Measurements from ENCODE around the gene MUC5B. TPM values are rescaled to one million over a fixed set of nuclear protein-coding genes. Genes with fewer than 3 reads are reported as not detected.
"Not testable (repeated sequence)": the region's sequence is repeated elsewhere in the genome, so short reads cannot be mapped to it uniquely, and the experiment has no call there.

The MUC5B gene
- total RNA-seq, 2 donors from 2014 or later, result not detected

GRCh38 chr11:1259561-1259960 lies 36.7 kb downstream of the MUC5B start:
- Mint-ChIP-seq H3K9me3 (peaks cover 2 to 3% of the 10 kb centered on the region in 2 donors), H3K27ac (peak overlapping the region in 1 of 2 donors; percentile 7), H3K36me3 (peaks cover 3 to 4% of the 10 kb centered on the region in 2 donors)
- no peak for ATAC-seq
- no peak for DNase-seq (ENCODE audit: low spot score in 2 of 2)

GRCh38 chr11:1260023-1260501 lies 37.2 kb downstream of the MUC5B start:
- ATAC-seq (peak in 1 of 2 donors; percentile 64), DNase-seq (ENCODE audit: low spot score in 2 of 2) (peak in 1 of 2 donors; percentile 58)
- Mint-ChIP-seq H3K9me3 (peaks cover 4 to 8% of the 10 kb centered on the region in 2 donors), H3K27ac (no peak overlapping the region), H3K36me3 (peaks cover 5 to 9% of the 10 kb centered on the region in 2 donors)

- Mint-ChIP-seq H3K9me3 (peaks cover 4 to 12% of the 10 kb centered on the region in 2 donors), H3K36me3 (peaks cover 5 to 11% of the 10 kb centered on the region in 2 donors), H3K27ac (no peak overlapping the region)
- ATAC-seq (no peak), DNase-seq (ENCODE audit: low spot score in 2 of 2) (no peak)
These were observed 37.8 kb downstream of the MUC5B start for GRCh38 chr11:1260620-1261019.

GRCh38 chr11:1261241-1262071 lies 38.6 kb downstream of the MUC5B start:
- peak overlapping the region in 1 of 2 donors; percentile 94 for H3K27ac Mint-ChIP-seq
- ATAC-seq (no peak), DNase-seq (ENCODE audit: low spot score in 2 of 2) (no peak)
- peaks cover 5 to 15% of the 10 kb centered on the region in 2 donors for H3K36me3 Mint-ChIP-seq
- peaks cover 4 to 13% of the 10 kb centered on the region in 2 donors for H3K9me3 Mint-ChIP-seq

GRCh38 chr11:1262172-1263006 lies 39.5 kb downstream of the MUC5B start:
- peak; percentile 90 to 92 for ATAC-seq
- DNase-seq (ENCODE audit: low spot score in 2 of 2), result peak; percentile 86 to 87
- Mint-ChIP-seq H3K27ac (peak overlapping the region; percentile 77 to 94), H3K36me3 (peaks cover 5 to 21% of the 10 kb centered on the region in 2 donors), H3K9me3 (peaks cover 4 to 18% of the 10 kb centered on the region in 2 donors)

- peaks cover 5 to 21% of the 10 kb centered on the region in 2 donors for H3K36me3 Mint-ChIP-seq
- DNase-seq (ENCODE audit: low spot score in 2 of 2) (peak in 1 of 2 donors; percentile 10), ATAC-seq (peak; percentile 29 to 45)
These were observed 40.1 kb downstream of the MUC5B start for GRCh38 chr11:1263010-1263409.

GRCh38 chr11:1264444-1264843 lies 41.6 kb downstream of the MUC5B start:
- DNase-seq (ENCODE audit: low spot score in 2 of 2) (peak in 1 of 2 donors; percentile 40), ATAC-seq (peak in 1 of 2 donors; percentile 53)
- peak overlapping the region; percentile 60 to 72 for H3K27ac Mint-ChIP-seq
- H3K36me3 Mint-ChIP-seq, result peaks cover 5 to 21% of the 10 kb centered on the region in 2 donors
- peaks cover 4 to 18% of the 10 kb centered on the region in 2 donors for H3K9me3 Mint-ChIP-seq

More at GRCh38 chr11:1263010-1263409, 40.1 kb downstream of the MUC5B start:
- Mint-ChIP-seq H3K27ac (peak overlapping the region in 1 of 2 donors; percentile 94), H3K9me3 (peaks cover 4 to 18% of the 10 kb centered on the region in 2 donors)

- peaks cover 5 to 21% of the 10 kb centered on the region in 2 donors for H3K36me3 Mint-ChIP-seq
- H3K27ac Mint-ChIP-seq; DNase-seq (ENCODE audit: low spot score in 2 of 2); ATAC-seq: not testable (repeated sequence)
- peaks cover 4 to 18% of the 10 kb centered on the region in 2 donors for H3K9me3 Mint-ChIP-seq
These were observed 42.6 kb downstream of the MUC5B start for GRCh38 chr11:1265480-1265879.

- Mint-ChIP-seq H3K9me3 (peaks cover 4 to 18% of the 10 kb centered on the region in 2 donors), H3K36me3 (peaks cover 5 to 21% of the 10 kb centered on the region in 2 donors)
- not testable (repeated sequence) for DNase-seq (ENCODE audit: low spot score in 2 of 2); ATAC-seq; H3K27ac Mint-ChIP-seq
These were observed 44.1 kb downstream of the MUC5B start for GRCh38 chr11:1266976-1267375.

GRCh38 chr11:1267441-1268100 lies 44.7 kb downstream of the MUC5B start:
- Mint-ChIP-seq H3K27ac (no peak overlapping the region), H3K36me3 (peaks cover 5 to 21% of the 10 kb centered on the region in 2 donors), H3K9me3 (peaks cover 4 to 18% of the 10 kb centered on the region in 2 donors)
- no peak for ATAC-seq
- no peak for DNase-seq (ENCODE audit: low spot score in 2 of 2)

GRCh38 chr11:1269957-1270356 lies 47.1 kb downstream of the MUC5B start:
- Mint-ChIP-seq H3K27ac (peak overlapping the region in 1 of 2 donors; percentile 40), H3K9me3 (peaks cover 0 to 11% of the 10 kb centered on the region in 2 donors), H3K36me3 (peaks cover 0 to 13% of the 10 kb centered on the region in 2 donors)
- no peak for DNase-seq (ENCODE audit: low spot score in 2 of 2)
- no peak for ATAC-seq

GRCh38 chr11:1270476-1270875 lies 47.6 kb downstream of the MUC5B start:
- H3K27ac Mint-ChIP-seq, result no peak overlapping the region
- DNase-seq (ENCODE audit: low spot score in 2 of 2), result no peak
- ATAC-seq, result no peak
- peaks cover 0 to 6% of the 10 kb centered on the region in 2 donors for H3K9me3 Mint-ChIP-seq
- peaks cover 0 to 10% of the 10 kb centered on the region in 2 donors for H3K36me3 Mint-ChIP-seq

- DNase-seq (ENCODE audit: low spot score in 2 of 2), result no peak
- no peak for ATAC-seq
- Mint-ChIP-seq H3K27ac (no peak overlapping the region), H3K36me3 (peaks cover 0 to 10% of the 10 kb centered on the region in 2 donors), H3K9me3 (peaks cover 0 to 6% of the 10 kb centered on the region in 2 donors)
These were observed 48.1 kb downstream of the MUC5B start for GRCh38 chr11:1271002-1271401.

- Mint-ChIP-seq H3K36me3 (peaks cover 3 to 6% of the 10 kb centered on the region in 2 donors), H3K9me3 (peaks cover 0 to 5% of the 10 kb centered on the region in 2 donors), H3K27ac (no peak overlapping the region)
- no peak for ATAC-seq
- no peak for DNase-seq (ENCODE audit: low spot score in 2 of 2)
These were observed 48.5 kb downstream of the MUC5B start for GRCh38 chr11:1271406-1271805.

- ATAC-seq, result no peak
- H3K36me3 Mint-ChIP-seq, result peaks cover under 1 to 5% of the 10 kb centered on the region in 2 donors
- peaks cover 0 to under 1% of the 10 kb centered on the region in 2 donors for H3K9me3 Mint-ChIP-seq
- no peak for DNase-seq (ENCODE audit: low spot score in 2 of 2)
- no peak overlapping the region for H3K27ac Mint-ChIP-seq
These were observed 49.1 kb downstream of the MUC5B start for GRCh38 chr11:1271927-1272326.

GRCh38 chr11:1272531-1272930 lies 49.7 kb downstream of the MUC5B start:
- Mint-ChIP-seq H3K9me3 (no peaks in the 10 kb centered on the region), H3K27ac (no peak overlapping the region), H3K36me3 (peaks cover 0 to 5% of the 10 kb centered on the region in 2 donors)
- DNase-seq (ENCODE audit: low spot score in 2 of 2) (no peak), ATAC-seq (no peak)

Data from activated naive CD4-positive, alpha-beta T cell treated with anti-CD3 and anti-CD28 coated beads, Interleukin-2, amount 50 U/mL, for 72 hours (primary cell).